H1 (cell line): ENCODE data around the gene FGF14. TPM values are rescaled to one million over a fixed set of nuclear protein-coding genes. Genes with fewer than 3 reads are reported as not detected.

Source experiments
- CTCF ChIA-PET: fragments of 300-600 bp; sonication (Branson Sonifier 250); formaldehyde crosslinking; loops from one replicate; lab custom pipeline; 2021; ENCODE audit not compliant: partially characterized antibody; lab: Charles Lee
- POLR2A ChIA-PET: fragments of 300-600 bp; sonication (Branson Sonifier 250); formaldehyde crosslinking; loops from one replicate; lab custom pipeline; 2021; ENCODE audit warnings: inconsistent platforms; ENCODE audit not compliant: partially characterized antibody; lab: Charles Lee
- DNase-seq, 2 experiments: peaks; one replicate each; pipeline versions ENCODE4 v3.0.0 to v3.0.0-alpha.2; 2010 to 2022; ENCODE audit warnings: low spot score in 2 of 2, low read depth in 1 of 2, mixed read lengths in 1 of 2
- FAIRE-seq: peaks from 2 replicates; lab custom pipeline; 2011; peaks lifted over from hg19 to GRCh38; lab: Jason Lieb, UNC
- H2AFZ ChIP-seq: 2 replicates; pipeline ENCODE4 v1.8.1; 2012; ENCODE audit warnings: low read length, inconsistent platforms
- H2AK5ac ChIP-seq: 2 replicates; pipeline ENCODE4 v1.6.1; 2013; ENCODE audit warnings: low read depth, low read length
- H2BK120ac ChIP-seq: replicated peaks from 2 replicates; pipeline ENCODE3; 2013; ENCODE audit warnings: low read depth, low read length, inconsistent platforms
- H2BK12ac ChIP-seq: 2 replicates; pipeline ENCODE4 v1.6.1; 2013; ENCODE audit warnings: low read depth, low read length
- H2BK15ac ChIP-seq: 2 replicates; pipeline ENCODE4 v1.6.1; 2013; ENCODE audit warnings: low read length
- H2BK20ac ChIP-seq: 2 replicates; pipeline ENCODE4 v1.6.1; 2013; ENCODE audit warnings: low read length
- H2BK5ac ChIP-seq: 2 replicates; pipeline ENCODE4 v1.6.1; 2013; ENCODE audit warnings: low read depth, low read length
- H3K14ac ChIP-seq: 2 replicates; pipeline ENCODE4 v1.6.1; 2013; ENCODE audit warnings: inconsistent platforms; ENCODE audit not compliant: insufficient read length
- H3K18ac ChIP-seq: 2 replicates; pipeline ENCODE4 v1.6.1; 2013; ENCODE audit warnings: low read length; ENCODE audit errors: extremely low read depth
- H3K23ac ChIP-seq: 2 replicates; pipeline ENCODE4 v1.6.1; 2013; ENCODE audit warnings: inconsistent platforms; ENCODE audit not compliant: insufficient read length
- H3K23me2 ChIP-seq: 2 replicates; pipeline ENCODE4 v1.6.1; 2013; ENCODE audit warnings: low read depth, low read length
- H3K27ac ChIP-seq: 2 replicates; pipeline ENCODE4 v1.6.1; 2011; ENCODE audit warnings: low read depth, low read length, inconsistent platforms
- H3K27me3 ChIP-seq, 4 experiments: replicated peaks in 1 of 4; 1 replicate in 1 of 4; 2 replicates in 3 of 4; pipeline versions ENCODE4 v1.6.1 to v1.8.1; 2011 to 2013; ENCODE audit warnings: low read length in 3 of 4, mild to moderate bottlenecking in 3 of 4, inconsistent platforms in 2 of 4, mixed read lengths in 2 of 4, moderate library complexity in 1 of 4; ENCODE audit not compliant: control insufficient read depth in 3 of 4, insufficient read depth in 3 of 4; ENCODE audit errors: extremely low read depth in 1 of 4
- H3K36me3 ChIP-seq, 4 experiments: 2 replicates each; pipeline versions ENCODE4 v1.6.1 to v1.8.1; 2011 to 2013; ENCODE audit warnings: mild to moderate bottlenecking in 4 of 4, low read length in 3 of 4, moderate library complexity in 2 of 4, control low read depth in 1 of 4, inconsistent platforms in 1 of 4; ENCODE audit not compliant: insufficient read depth in 4 of 4, control insufficient read depth in 2 of 4
- H3K4ac ChIP-seq: replicated peaks from 2 replicates; pipeline ENCODE3; 2013; ENCODE audit warnings: low read length, low read depth, mixed read lengths, inconsistent platforms; ENCODE audit not compliant: insufficient read length
- H3K4me1 ChIP-seq, 4 experiments: replicated peaks in 1 of 4; 1 replicate in 1 of 4; 2 replicates in 3 of 4; pipeline versions ENCODE4 v1.6.1 to v1.8.1; 2011 to 2013; ENCODE audit warnings: low read length in 3 of 4, inconsistent platforms in 2 of 4, mixed read lengths in 1 of 4; ENCODE audit not compliant: insufficient read depth in 4 of 4, control insufficient read depth in 3 of 4
- H3K4me2 ChIP-seq, 2 experiments: 2 replicates each; pipeline versions ENCODE4 v1.6.1 to v1.8.1; 2011 to 2013; ENCODE audit warnings: low read depth in 2 of 2, low read length in 2 of 2, control low read depth in 1 of 2, inconsistent platforms in 1 of 2, mild to moderate bottlenecking in 1 of 2; ENCODE audit not compliant: insufficient read depth in 1 of 2
- H3K4me3 ChIP-seq, 4 experiments: fragments of 200-600, 300-600 bp in 1 of 4; sonication (generic), shearing (Covaris generic), sonication (Bioruptor Twin) in 1 of 4; 2 replicates each; pipeline versions ENCODE4 v1.5.1 to v1.8.1; 2011 to 2016; ENCODE audit warnings: low read length in 4 of 4, low read depth in 3 of 4, control low read depth in 2 of 4, inconsistent platforms in 2 of 4, mild to moderate bottlenecking in 2 of 4, mixed read lengths in 1 of 4, moderate library complexity in 1 of 4; ENCODE audit not compliant: insufficient read depth in 2 of 4; ENCODE audit errors: extremely low read depth in 1 of 4
- H3K56ac ChIP-seq: replicated peaks from 2 replicates; pipeline ENCODE3; 2013; ENCODE audit warnings: low read depth, mild to moderate bottlenecking, mixed read lengths, low read length, inconsistent platforms; ENCODE audit not compliant: insufficient read length
- H3K79me1 ChIP-seq: 2 replicates; pipeline ENCODE4 v1.6.1; 2013; ENCODE audit warnings: low read depth, low read length, control low read depth
- H3K79me2 ChIP-seq, 2 experiments: 2 replicates each; pipeline versions ENCODE4 v1.6.1 to v1.8.1; 2012 to 2013; ENCODE audit warnings: low read length in 2 of 2, mild to moderate bottlenecking in 2 of 2, inconsistent platforms in 1 of 2; ENCODE audit not compliant: insufficient read depth in 2 of 2, control insufficient read depth in 1 of 2
- H3K9ac ChIP-seq, 4 experiments: replicated peaks in 1 of 4; 1 replicate in 1 of 4; 2 replicates in 3 of 4; pipeline versions ENCODE4 v1.6.1 to v1.8.1; 2011 to 2013; ENCODE audit warnings: low read depth in 3 of 4, low read length in 3 of 4, control low read depth in 2 of 4, mild to moderate bottlenecking in 2 of 4, moderate library complexity in 2 of 4, inconsistent platforms in 1 of 4; ENCODE audit errors: extremely low read depth in 1 of 4
- H3K9me3 ChIP-seq, 2 experiments: 2 replicates each; pipeline versions ENCODE4 v1.6.1 to v1.8.1; 2012 to 2013; ENCODE audit warnings: mild to moderate bottlenecking in 2 of 2, moderate library complexity in 2 of 2, control low read depth in 1 of 2, inconsistent platforms in 1 of 2, low read depth in 1 of 2, low read length in 1 of 2, mixed read lengths in 1 of 2; ENCODE audit not compliant: insufficient read depth in 2 of 2
- H4K20me1 ChIP-seq, 2 experiments: replicated peaks in 1 of 2; 2 replicates each; pipeline versions ENCODE3 to v1.8.1; 2011 to 2013; ENCODE audit warnings: inconsistent platforms in 2 of 2, low read length in 2 of 2, mild to moderate bottlenecking in 1 of 2; ENCODE audit not compliant: insufficient read depth in 2 of 2, control insufficient read depth in 1 of 2
- H4K5ac ChIP-seq: 2 replicates; pipeline ENCODE4 v1.6.1; 2013; ENCODE audit warnings: low read length, low read depth, mixed read lengths, inconsistent platforms; ENCODE audit not compliant: insufficient read length
- H4K8ac ChIP-seq: 2 replicates; pipeline ENCODE4 v1.8.0; 2013; ENCODE audit warnings: mild to moderate bottlenecking, moderate library complexity, low read length, inconsistent platforms; ENCODE audit not compliant: insufficient read depth; ENCODE audit errors: extremely low read depth
- H4K91ac ChIP-seq: replicated peaks from 2 replicates; pipeline ENCODE3; 2013; ENCODE audit warnings: low read length, mixed read lengths, inconsistent platforms; ENCODE audit not compliant: insufficient read length
- ATF2 ChIP-seq: IDR thresholded peaks from 2 replicates; pipeline ENCODE4 v1.6.1; 2012; ENCODE audit warnings: low read length, inconsistent platforms
- CBX5 ChIP-seq: fragments of 300-800, 300-1000 bp; sonication (generic); IDR thresholded peaks from 2 replicates; pipeline ENCODE4 v1.7.1; 2016; ENCODE audit warnings: antibody characterized with exemption, low read length, low read depth
- FOSL1 ChIP-seq: IDR thresholded peaks from 2 replicates; pipeline ENCODE4 v1.6.1; 2011; ENCODE audit warnings: mild to moderate bottlenecking, low read depth, low read length, moderate library complexity; ENCODE audit not compliant: insufficient read depth
- MAFK ChIP-seq: IDR thresholded peaks from 2 replicates; pipeline ENCODE4 v1.6.1; 2012; ENCODE audit warnings: low read depth, mild to moderate bottlenecking, improper control_type of control experiment, low read length
- NRF1 ChIP-seq: IDR thresholded peaks from 2 replicates; pipeline ENCODE4 v1.6.1; 2011; ENCODE audit warnings: mild to moderate bottlenecking, low read depth, low read length, improper control_type of control experiment
- POU5F1 ChIP-seq: IDR thresholded peaks from 2 replicates; pipeline ENCODE4 v1.6.1; 2011; ENCODE audit warnings: low read depth, mild to moderate bottlenecking, low read length, moderate library complexity
- RBBP5 ChIP-seq: IDR thresholded peaks from 2 replicates; pipeline ENCODE4 v1.7.1; 2012; ENCODE audit warnings: low read depth, mild to moderate bottlenecking, inconsistent platforms, low read length, moderate library complexity, borderline replicate concordance
- SIX5 ChIP-seq: IDR thresholded peaks from 2 replicates; pipeline ENCODE4 v1.6.1; 2011; ENCODE audit warnings: mild to moderate bottlenecking, low read depth, low read length
- TAF7 ChIP-seq: optimal IDR thresholded peaks from 2 replicates; pipeline ENCODE3; 2011; ENCODE audit warnings: low read depth, mild to moderate bottlenecking, inconsistent platforms, low read length, moderate library complexity, borderline replicate concordance
- TBP ChIP-seq: IDR thresholded peaks from 2 replicates; pipeline ENCODE4 v1.6.1; 2011; ENCODE audit warnings: low read depth, low read length, improper control_type of control experiment
- TEAD4 ChIP-seq: IDR thresholded peaks from 2 replicates; pipeline ENCODE4 v1.6.1; 2012; ENCODE audit warnings: low read depth, low read length, inconsistent platforms, mixed read lengths
- WGBS, 2 experiments: shearing (Covaris generic) in 1 of 2; methylation state at CpG; one replicate each; pipeline versions ENCODE4 v1.1.6 to v1.1.7; 2013 to 2015; ENCODE audit warnings: low lambda C conversion rate in 2 of 2, mixed read lengths in 2 of 2, inconsistent platforms in 1 of 2, low coverage in 1 of 2, missing lambda C conversion rate in 1 of 2; ENCODE audit not compliant: insufficient replicate concordance in 2 of 2, insufficient coverage in 1 of 2, insufficient read length in 1 of 2; ENCODE audit errors: extremely low coverage in 1 of 2, missing lambda C conversion rate in 1 of 2; 5-methylcytosine and 5-hydroxymethylcytosine counted together
- polyA plus RNA-seq, 7 experiments: library from polyadenylated mRNA; depleted of rRNA in 3 of 7; stranded (reverse) in 5 of 7; unstranded in 2 of 7; fragments of >200 nt in 5 of 7; fragments of 200-250 nt in 2 of 7; gene quantifications; 1 replicate in 5 of 7; 2 replicates in 1 of 7; 4 replicates in 1 of 7; pipeline versions ENCODE4 v1.2.1 to v1.2.3, GENCODE V29; 2011 to 2013; ENCODE audit warnings: missing spikeins in 2 of 7, mixed read lengths in 2 of 7
- total RNA-seq: library from RNA; stranded (reverse); fragmentation: NEBNext Ultra II Directional; extraction: Animal tissue kit (Norgen Biotek cat#: 25700); gene quantifications from 2 replicates; pipeline ENCODE4 v1.2.1, GENCODE V29; 2021

The FGF14 gene
- total and polyA plus RNA-seq, 2 of the 8 experiments (the other 6 are each of a cell fraction or from before 2014, with no cell fraction given), result 0.05 to 0.58 TPM

- Histone ChIP-seq H2BK5ac (no peak overlapping the region), H2AFZ (no peak overlapping the region), H3K27me3 (no peaks in the 10 kb centered on the region; a peak in 1 of 7 replicates), H2BK15ac (no peak overlapping the region), H3K18ac (no peak overlapping the region), H3K56ac (no peak overlapping the region), H4K91ac (no peak overlapping the region), H2BK20ac (no peak overlapping the region), H2BK120ac (no peak overlapping the region), H3K27ac (no peak overlapping the region), H2AK5ac (no peak overlapping the region), H3K23ac (no peak overlapping the region), H3K79me2 (no peaks in the 10 kb centered on the region), H3K14ac (no peak overlapping the region), H4K8ac (no peak overlapping the region), H3K4me1 (peaks cover 0 to 3% (median 0%) of the 10 kb centered on the region in 4 experiments; a peak in 5 of 7 replicates), H2BK12ac (no peak overlapping the region), H3K4me3 (no peak overlapping the region), H3K4me2 (no peak overlapping the region; a peak in 1 of 4 replicates), H3K9me3 (no peaks in the 10 kb centered on the region), H4K5ac (no peak overlapping the region), H3K4ac (no peak overlapping the region), H3K9ac (no peak overlapping the region), H3K23me2 (peaks cover 2% of the 10 kb centered on the region; the same call in 1 of the 2 replicates), H4K20me1 (peaks cover 0 to 2% of the 10 kb centered on the region in 2 experiments), H3K79me1 (no peaks in the 10 kb centered on the region), H3K36me3 (no peaks in the 10 kb centered on the region)
- CTCF ChIA-PET, result interaction anchor here (0.6 to 1.5 kb wide), 5 partner anchors 43 to 176 kb away, joined by 3 to 5 read pairs (median 4); no protein-coding TSS in a partner anchor
- DNase-seq, result no peak
- 84% methylated on average over 7 of the region's 7 CpGs; no CpG with 5 or more reads in 1 of the 2 experiments for WGBS, 2 experiments
- POLR2A ChIA-PET, result interaction anchor here (0.7 kb wide), 1 partner anchor 171 kb away, joined by 3 read pairs; no protein-coding TSS in a partner anchor
- no peak for FAIRE-seq
- TF ChIP-seq FOSL1 (no peak), ATF2 (no peak), TBP (no peak), TEAD4 (no peak), SIX5 (no peak), POU5F1 (no peak), MAFK (no peak), RBBP5 (no peak), TAF7 (no peak), NRF1 (no peak), CBX5 (no peak)
Measured at GRCh38 chr13:102392481-102393209, 9.2 kb downstream of the FGF14 start.
